UCSD-AML1 (cell line): ENCODE results near the gene TUBGCP6.

Source experiments
- DNase-seq: peaks from one replicate; lab custom pipeline; 2025; ENCODE audit not compliant: unreplicated experiment; lab: John Stamatoyannopoulos, UW

TUBGCP6 gene, protein sequence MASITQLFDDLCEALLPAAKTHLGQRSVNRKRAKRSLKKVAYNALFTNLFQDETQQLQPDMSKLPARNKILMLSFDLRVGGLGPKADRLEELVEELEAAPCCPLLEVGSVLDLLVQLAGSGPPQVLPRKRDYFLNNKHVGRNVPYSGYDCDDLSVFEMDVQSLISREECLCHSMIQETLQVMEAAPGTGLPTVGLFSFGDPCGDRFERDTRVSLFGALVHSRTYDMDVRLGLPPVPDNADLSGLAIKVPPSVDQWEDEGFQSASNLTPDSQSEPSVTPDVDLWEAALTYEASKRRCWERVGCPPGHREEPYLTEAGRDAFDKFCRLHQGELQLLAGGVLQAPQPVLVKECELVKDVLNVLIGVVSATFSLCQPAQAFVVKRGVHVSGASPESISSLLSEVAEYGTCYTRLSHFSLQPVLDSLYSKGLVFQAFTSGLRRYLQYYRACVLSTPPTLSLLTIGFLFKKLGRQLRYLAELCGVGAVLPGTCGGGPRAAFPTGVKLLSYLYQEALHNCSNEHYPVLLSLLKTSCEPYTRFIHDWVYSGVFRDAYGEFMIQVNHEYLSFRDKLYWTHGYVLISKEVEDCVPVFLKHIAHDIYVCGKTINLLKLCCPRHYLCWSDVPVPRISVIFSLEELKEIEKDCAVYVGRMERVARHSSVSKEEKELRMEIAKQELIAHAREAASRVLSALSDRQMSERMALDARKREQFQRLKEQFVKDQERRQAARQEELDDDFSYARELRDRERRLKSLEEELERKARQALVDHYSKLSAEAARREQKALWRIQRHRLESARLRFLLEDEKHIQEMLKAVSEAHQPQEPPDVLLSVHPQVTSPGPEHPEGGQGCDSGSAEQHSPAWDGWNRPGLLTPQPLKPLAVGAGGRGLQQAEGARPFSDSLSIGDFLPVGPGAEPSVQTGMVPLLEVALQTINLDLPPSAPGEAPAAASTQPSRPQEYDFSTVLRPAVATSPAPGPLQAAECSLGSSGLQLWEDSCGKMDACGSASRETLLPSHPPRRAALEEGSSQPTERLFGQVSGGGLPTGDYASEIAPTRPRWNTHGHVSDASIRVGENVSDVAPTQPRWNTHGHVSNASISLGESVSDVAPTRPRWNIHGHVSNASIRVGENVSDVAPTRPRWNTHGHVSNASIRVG (N-terminal part only)

DNA sequence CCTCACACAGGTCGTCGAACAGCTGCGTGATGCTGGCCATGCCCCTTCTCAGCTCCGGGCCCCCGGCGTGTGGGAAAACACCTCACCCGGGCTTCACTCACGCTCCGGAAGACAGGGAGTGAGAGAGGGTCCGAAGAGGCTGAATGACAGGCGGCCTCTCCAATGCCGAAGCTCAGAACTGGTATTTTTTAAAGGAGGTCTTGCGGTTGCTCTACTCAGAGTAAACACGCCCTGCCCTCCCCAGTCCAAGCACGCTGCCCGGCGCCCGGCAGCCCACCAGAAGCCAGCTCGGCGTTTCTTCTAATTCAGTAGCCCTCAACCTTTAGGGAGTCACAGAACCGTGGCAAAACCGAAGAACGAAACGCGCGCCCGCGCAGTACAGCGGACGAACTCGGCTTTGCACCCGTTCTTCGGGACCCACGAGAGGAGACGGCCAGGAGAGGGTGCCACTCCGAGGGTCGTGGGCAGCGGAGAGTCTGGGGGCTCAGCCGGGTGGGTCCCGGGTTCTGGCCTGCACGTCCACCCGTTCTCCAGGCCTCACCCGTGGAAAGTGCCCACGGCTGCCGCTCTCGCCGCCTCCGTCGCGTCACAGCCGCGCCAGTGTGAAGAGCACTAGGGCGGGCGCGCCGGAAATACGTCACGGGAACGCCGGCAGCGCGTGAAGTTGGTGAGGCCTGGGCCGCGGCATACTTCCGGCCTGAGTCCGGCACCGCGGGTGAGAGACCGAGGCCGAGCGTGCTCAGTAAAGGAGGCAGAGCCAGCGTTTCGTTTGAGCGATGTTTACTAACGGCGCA is at the start of gene TUBGCP6:
TSS of gene TUBGCP6 (minus strand) at position 604 of the 794 bp plus-strand sequence. CDS start at position 40, 564 bp downstream.
- DNase-seq = peak; percentile 94

DNA sequence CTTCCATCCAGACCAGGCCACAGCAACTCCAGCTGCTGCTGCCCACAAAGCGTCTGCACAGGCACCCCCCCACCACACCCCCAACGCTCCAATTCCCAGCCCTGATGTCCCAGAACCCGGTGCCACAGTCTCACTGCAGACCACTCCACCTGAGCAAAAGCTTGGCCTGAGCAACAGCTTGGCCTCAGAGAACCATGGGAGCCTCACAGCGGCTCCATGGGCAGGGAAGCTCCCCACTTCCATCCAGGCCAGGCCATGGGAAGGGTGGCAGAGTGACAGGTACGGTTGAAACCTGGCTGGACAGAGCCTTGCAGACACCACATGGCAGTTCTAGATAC is 49.5 kb upstream of the TUBGCP6 start:
- no peak for DNase-seq

DNA sequence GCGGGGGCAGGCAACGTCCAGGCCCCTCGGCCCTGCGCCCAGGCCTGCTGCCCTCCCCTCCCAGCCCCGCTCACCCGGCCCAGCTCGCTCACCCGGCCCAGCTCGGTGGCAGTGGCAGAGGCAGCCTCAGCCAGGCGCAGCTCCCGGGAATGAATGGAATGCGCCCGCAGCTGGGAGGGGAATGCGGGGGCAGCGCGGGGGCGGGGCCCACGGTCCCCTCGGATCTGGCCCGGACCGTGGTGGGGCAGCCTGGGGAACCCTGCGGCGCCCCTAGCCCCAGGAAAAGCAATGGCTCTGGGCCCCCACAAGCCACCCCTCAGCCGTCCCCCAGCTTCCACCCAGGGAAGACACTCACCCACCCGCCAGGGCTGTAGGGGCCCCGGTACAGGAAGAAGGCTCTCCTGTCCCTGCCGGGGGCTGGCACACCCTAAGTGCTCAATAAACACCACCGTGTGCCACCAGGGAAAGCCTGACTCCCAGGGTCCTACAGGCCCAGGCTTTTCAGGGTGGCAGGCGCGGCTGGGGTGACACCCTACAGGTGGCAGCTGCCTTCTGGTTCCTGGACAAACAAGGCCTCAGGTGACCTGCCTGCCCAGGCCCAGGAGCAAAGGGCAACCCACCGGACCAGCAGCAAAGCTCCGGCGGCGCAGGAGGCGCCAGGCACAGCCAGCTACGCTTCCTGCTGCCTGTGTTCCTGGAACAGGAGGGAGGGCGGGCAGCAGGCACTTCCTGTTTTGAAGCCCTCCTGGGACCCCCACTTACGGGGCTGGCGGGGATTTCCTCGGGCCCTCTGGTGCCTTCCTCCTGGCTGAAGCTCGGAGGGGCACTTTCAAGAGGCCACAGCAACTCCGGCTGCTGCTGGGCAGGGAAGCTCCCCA is 48.9 kb upstream of the TUBGCP6 start:
- DNase-seq = peak; percentile 72

DNA sequence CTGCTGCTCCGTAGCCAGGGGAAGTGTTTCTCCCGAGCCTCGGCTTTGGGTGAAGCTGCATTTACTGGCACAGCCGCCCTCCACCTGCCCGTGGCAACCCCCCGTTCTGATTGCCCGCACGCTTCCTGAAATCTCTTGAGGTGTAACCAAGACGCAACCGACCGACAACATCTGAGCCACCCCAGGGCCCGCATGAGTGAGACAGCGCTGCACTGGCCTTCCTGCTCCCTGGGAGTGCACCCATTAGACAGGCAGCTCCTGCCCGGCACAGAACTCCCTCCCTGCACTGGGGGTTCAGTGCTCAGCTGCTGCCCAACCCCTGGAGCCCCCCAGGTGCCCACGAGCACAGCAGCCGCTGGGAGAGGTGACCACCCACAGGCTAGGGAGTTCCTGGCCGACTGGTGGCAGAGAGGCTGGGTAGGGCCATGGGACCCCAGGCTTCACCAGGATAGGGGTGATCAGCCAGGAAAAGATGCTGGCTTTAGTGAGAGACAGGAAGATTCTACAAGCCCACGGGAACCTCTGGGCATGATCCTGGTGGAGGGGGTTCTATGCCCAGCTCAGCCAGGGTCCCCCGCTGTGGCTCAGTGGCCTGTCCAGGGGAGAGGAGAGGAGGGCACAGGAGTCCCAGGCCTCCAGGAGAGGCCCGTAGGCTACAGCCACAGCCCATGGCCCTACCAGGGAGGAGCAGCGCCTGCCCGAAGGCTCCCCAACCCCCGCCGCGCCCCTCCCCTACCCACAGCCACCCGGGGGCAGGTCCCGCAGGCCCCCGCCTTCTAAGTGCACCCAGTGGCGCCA is 48.0 kb upstream of the TUBGCP6 start:
- no peak for DNase-seq

DNA sequence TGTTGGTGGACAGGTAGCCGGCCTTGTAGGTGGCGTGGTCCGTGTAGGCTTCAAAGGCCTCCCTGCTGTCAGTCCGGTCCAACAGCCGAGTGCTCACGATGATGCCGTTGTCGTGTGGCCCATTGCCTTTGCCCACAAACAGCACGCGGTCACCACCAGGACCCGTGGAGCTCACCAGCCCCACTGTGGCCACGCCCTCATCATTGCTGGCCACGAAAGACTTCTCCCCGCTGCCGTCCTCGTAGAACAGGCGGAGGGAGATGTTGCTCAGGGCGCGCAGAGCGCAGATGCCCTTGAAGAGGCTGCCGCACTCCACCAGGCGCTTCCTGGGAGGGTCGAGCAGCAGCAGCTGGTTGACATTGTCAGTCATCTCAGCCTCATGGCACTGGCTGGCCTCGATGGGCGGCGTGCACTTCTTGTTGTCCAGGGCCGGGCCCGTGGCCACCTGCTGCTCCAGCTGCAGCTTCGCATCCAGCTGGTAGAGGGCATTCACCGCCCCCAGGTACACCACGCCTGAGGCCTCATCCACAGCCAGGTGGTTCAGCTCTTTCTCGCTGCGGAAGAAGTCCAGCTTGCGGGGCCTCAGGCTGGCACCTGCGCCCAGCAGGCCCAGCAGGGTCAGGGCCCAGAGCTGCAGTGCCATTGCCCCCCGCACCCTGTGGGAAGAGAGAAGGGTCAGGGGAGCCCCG is 45.3 kb upstream of the TUBGCP6 start:
- no peak for DNase-seq

DNA sequence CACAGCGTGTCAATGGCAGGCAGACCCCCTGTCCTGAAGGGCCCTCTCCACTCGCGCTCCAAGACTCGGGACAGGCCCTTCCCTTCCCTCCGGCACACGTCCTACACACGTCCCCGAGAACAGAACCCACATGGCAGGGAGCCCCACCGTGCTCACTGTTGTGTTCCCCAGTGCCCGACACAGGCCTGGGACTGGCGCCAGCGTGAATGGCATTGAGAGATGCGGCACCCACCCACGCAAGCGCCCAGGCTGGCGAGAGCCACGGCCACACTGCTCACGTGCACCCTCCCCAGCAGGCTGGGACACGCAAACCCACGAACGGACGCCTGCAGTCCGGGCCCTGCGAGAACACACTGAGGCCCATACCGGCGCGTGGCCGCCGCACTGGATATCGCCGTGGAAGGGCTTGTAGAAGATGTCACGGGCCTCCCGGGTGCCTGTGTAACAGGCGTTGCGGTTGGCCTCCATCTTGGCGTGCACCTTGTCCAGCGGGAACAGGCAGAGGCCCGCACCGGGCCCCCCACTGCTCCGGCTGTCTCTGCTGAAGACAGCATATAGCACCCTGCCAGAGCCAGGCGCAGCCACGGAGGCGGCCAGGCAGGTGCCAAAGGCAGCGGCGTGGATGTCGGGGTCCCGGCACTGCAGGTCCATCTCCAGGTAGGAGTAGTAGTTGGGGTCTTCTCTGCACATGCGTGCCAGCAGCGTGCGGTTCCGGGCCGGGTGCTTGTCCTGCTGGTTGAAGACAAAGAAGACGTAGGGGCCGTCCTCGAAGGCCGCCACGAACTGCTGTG is 44.5 kb upstream of the TUBGCP6 start:
- DNase-seq = no peak

DNA sequence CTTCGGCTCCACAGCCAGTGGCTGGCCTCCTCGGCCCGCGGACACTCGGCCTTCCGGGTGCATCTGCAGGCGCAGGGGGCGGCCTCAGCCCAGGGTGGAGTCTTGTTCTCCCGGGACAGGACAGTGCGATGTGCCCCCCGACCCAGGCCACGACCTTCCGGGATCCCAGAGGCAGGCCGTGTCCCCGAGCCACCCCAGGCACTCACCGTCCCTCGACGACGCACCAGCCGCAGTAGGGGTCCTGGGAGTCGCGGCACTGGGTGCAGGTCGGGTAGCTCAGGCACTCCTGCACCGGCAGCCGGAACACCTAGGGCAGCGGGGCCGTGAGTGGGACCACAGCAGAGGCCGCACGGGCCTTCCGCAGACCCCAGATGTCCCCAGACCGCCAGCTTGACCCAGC is 42.9 kb upstream of the TUBGCP6 start:
- DNase-seq = no peak

DNA sequence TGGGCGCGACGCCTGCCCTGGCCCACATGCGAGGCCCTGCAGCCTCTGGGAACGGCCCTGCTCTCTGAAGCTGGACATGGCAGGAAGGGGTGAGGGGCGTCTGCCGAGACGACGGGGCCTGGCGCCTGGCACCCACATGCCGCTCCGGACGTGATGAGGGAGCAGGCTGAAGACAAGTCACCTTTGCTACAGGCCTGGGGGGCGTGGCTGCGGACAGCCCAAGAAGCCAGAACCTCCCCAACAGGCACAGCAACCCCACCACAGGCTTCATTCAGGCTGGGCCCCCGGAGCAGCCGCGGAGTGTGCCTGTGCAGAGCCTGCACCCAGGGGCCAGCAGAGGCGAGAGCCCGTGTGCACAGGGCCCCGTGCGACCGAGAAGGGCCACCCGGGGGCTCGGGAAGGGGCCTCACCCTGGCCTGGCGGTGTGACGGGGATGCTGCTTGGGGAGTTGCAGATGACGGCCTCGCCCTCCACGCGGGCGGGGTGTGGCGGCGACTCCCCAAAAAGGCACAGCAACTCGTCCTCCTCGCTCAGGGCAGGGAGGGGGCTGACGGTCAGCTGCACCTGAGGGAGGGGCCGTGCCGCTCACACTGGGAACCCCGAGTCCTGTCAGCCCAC is 42.0 kb upstream of the TUBGCP6 start:
- DNase-seq = no peak

DNA sequence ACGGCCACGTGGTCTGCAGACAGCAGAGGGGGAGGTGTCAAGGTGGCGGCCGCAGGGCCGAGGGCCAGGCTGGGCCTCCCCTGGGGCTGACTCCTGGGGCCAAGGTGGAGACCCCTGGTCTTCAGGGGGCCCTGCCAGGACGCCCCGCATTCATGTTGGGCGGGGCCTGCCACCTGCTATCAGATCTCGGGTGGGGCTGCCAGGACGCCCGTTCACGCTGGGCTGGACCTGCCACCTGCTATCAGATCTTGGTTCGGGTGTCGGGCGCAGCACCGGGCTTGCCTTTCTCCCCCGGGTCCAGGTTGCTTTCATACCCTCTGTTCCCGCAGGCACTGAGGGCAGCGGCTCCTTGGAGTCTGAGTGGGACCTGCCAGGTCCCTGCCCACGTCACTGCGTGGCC is 41.5 kb upstream of the TUBGCP6 start:
- no peak for DNase-seq

DNA sequence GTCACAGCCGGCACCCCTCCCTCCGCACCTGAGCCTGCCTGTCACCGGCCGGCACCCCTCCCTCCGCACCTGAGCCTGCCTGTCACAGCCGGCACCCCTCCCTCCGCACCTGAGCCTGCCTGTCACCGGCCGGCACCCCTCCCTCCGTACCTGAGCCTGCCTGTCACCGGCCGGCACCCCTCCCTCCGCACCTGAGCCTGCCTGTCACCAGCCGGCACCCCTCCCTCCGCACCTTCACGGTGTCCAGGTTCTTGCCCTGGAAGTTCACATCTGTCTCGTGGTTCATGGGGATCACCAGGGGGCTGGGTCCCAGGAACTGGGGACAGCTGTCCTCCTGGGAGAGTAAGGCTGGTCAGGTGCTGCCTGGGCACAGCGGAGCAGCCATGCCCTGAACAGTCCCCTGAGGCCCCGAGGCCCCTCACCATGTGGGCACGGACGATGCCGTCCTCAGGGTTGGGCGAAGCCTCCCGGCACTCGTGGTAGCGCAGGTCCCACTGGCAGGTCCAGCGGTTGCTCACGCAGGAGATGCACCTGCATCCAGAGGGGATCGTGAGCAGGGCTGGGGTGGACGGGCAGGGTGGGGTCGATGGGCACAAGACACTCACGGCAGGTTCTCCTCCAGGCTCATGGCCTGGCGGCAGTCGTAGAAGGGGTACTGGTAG is 40.9 kb upstream of the TUBGCP6 start:
- no peak for DNase-seq

DNA sequence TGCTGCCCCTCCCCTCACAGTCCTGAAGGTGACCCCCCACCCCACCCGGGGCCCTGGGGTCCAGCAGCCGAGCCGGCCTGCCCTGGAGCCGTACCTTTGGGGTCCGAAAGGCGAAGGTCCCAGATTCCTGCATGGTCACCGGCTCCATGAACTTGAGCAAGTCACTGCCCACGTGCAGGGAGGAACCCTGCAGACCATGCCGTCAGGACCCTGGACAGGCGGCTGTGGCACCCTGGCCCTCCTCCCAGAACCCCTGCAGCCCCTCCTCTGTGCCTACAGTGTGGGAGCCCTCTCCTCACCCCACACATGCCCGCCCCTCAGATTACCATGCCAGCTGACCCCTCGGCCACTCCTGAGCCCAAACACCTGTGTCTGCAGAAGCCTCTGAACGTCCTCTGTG is 39.7 kb upstream of the TUBGCP6 start:
- DNase-seq = no peak

DNA sequence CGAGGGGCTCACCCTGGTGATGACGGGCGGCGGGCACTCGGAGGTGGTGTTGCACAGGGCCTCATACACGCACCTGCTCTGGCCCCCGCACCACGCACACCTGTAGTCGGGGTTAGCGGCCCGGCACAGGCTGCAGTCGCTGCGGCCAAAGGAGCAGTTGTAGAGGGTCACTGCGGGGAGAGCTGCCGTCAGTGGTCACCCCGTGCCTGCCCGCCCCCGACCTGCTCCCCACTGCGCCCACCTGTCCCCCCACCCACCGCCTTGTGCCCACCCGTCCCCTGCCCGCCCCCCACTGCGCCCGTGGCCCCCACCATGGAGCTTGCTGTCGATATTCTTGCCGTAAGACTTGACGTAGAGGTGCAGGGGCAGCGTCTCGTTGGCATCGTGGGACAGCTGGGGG is 39.0 kb upstream of the TUBGCP6 start:
- DNase-seq = no peak

DNA sequence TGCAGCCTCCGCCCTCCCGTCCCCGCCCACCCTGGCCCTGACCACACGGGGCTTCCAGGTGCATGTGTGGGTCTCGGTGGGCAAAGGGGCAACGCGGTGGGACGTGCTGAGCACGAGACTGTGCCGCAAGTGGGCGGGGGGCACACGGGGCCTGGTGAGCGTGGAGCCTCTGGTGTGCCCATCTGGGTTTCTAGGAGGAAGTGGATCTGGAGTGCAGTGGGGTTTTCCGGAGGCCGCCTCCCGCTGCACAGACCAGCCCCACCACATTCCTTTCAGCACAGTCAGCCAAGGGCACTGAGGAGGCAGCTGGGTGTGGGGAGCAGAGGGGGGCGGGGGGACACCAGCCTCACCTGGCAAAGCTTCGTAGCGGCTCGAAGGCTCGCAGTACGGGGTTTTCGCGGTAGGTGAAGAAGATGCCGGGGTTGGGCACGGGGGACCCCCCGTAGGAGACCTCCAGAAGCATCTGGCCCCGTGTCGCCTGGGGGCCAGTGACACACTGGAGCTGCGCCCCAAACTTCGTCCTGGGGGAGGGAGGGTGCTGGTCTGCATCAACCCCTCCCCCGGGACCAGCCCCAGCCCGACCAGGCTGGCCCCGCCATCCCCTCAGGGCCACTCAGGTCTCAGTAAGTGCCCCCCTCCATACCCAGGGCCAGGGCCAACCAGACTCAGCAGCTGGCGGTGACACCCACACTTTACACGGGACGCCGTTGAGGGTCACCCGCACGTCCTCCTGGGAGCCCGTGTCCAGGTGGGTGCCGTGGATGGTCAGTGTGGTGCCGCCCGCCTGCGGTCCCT is 37.7 kb upstream of the TUBGCP6 start:
- DNase-seq = no peak

DNA sequence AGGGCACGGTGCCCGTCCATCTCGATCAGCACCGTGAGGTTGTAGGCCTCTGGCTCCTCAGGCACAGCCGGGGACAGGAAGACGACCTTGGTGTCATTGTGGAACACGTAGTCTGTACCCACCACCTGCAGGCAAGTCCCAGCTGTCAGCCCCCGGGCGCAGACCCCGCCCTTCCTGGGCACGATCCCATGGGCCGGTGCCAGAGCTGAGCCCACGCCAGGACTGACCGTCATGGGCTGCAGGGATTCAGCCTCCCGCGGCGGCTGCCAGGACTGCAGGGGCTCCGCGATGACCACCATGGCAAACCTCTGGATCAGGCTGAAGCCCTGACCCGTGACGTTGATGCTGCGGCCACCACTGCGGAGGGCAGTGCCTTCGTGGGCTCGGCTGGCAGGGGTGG is 37.1 kb upstream of the TUBGCP6 start:
- no peak for DNase-seq

DNA sequence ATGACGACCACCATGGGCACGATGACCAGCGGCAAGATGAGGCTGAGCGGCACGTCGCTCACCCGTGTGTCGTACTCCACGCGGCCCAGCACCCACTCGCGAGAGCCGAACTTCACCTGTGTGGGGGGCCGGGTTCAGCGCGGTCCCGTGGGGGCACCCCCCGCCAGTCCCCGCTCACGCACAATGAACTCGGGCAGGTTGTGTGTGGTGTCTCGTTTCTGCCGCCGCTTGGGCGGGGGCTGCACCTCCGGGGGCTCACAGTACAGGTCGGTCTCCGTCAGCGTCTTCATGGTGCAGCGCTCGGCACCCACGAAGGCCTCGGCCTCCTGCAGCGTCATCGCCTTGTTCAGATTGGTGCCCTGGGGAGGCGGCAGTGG is 36.5 kb upstream of the TUBGCP6 start:
- no peak for DNase-seq
